HepG2 (cell line): ENCODE data around the gene NOSTRIN. TPM values are rescaled to one million over a fixed set of nuclear protein-coding genes. Genes with fewer than 3 reads are reported as not detected.

Source experiments
- ATAC-seq: fragments of 200-7000 bp; cut with Tn5 transposase; 3 replicates; pipeline ENCODE4 v1.9.1; 2020; ENCODE audit warnings: mild to moderate bottlenecking, moderate library complexity
- BruUV-seq: library from RNA; stranded (reverse); fragments of 400-500 nt; replicated peaks from 2 replicates; lab custom pipeline; 2021; lab: Mats Ljungman, UMichigan
- CTCF ChIA-PET: fragments of 300-600 bp; formaldehyde crosslinking; extraction: SDS; loops from one replicate; lab custom pipeline; 2021; ENCODE audit warnings: low total read pairs, inconsistent platforms, low intra/inter-chr PET ratio; lab: Yijun Ruan, JAX
- POLR2A ChIA-PET: fragments of 350-600 bp; sonication (Branson Sonifier 250); formaldehyde crosslinking; loops from one replicate; lab custom pipeline; 2020; ENCODE audit warnings: antibody characterized with exemption, inconsistent platforms; lab: Yijun Ruan, JAX
- DNase-seq: peaks from one replicate; pipeline ENCODE4 v3.0.0-alpha.2; 2015; ENCODE audit warnings: low spot score
- FAIRE-seq: peaks from 3 replicates; lab custom pipeline; 2011; peaks lifted over from hg19 to GRCh38; lab: Jason Lieb, UNC
- H2AFZ ChIP-seq: one replicate; pipeline ENCODE4 v1.6.1; 2011; ENCODE audit warnings: low read length, inconsistent platforms
- H3K27ac ChIP-seq: fragments of 300-600 bp; 3 replicates; pipeline ENCODE4 v1.8.0; 2011; ENCODE audit warnings: mixed run types, mild to moderate bottlenecking, mixed read lengths, low read length, inconsistent platforms; ENCODE audit not compliant: insufficient read depth; ENCODE audit errors: extremely low read length
- H3K27me3 ChIP-seq, 2 experiments: fragments of 200-600 bp in 1 of 2; 2 replicates in 1 of 2; 3 replicates in 1 of 2; pipeline versions ENCODE4 v1.6.0 to v1.8.0; 2011; ENCODE audit warnings: low read length in 2 of 2, mild to moderate bottlenecking in 2 of 2, moderate library complexity in 2 of 2, inconsistent platforms in 1 of 2; ENCODE audit not compliant: insufficient read depth in 2 of 2, control insufficient read depth in 1 of 2
- H3K36me3 ChIP-seq, 2 experiments: fragments of 200-600 bp in 1 of 2; replicated peaks in 1 of 2; 2 replicates in 1 of 2; 3 replicates in 1 of 2; pipeline versions ENCODE4 v1.5.1 to v1.8.0; 2011; ENCODE audit warnings: low read length in 2 of 2, inconsistent platforms in 1 of 2; ENCODE audit not compliant: insufficient read depth in 2 of 2, control insufficient read depth in 1 of 2
- H3K4me1 ChIP-seq: 2 replicates; pipeline ENCODE4 v1.5.1; 2012; ENCODE audit warnings: low read length, inconsistent platforms; ENCODE audit not compliant: insufficient read depth
- H3K4me2 ChIP-seq: 2 replicates; pipeline ENCODE4 v1.6.0; 2011; ENCODE audit warnings: low read depth, low read length, inconsistent platforms
- H3K4me3 ChIP-seq, 3 experiments: fragments of 200-600 bp in 1 of 3; sonication (generic), shearing (Covaris generic) in 1 of 3; replicated peaks in 1 of 3; 2 replicates each; pipeline ENCODE4 v1.5.1; 2011 to 2016; ENCODE audit warnings: low read length in 3 of 3, inconsistent platforms in 2 of 3, low read depth in 2 of 3, mild to moderate bottlenecking in 2 of 3, control low read depth in 1 of 3, mixed read lengths in 1 of 3; ENCODE audit not compliant: insufficient read depth in 1 of 3
- H3K79me2 ChIP-seq: one replicate; pipeline ENCODE4 v1.6.1; 2011; ENCODE audit warnings: low read length, inconsistent platforms; ENCODE audit not compliant: insufficient read depth
- H3K9ac ChIP-seq: 2 replicates; pipeline ENCODE4 v1.6.0; 2011; ENCODE audit warnings: mild to moderate bottlenecking, low read depth, low read length, inconsistent platforms; ENCODE audit not compliant: insufficient read depth
- H3K9me3 ChIP-seq: 2 replicates; pipeline ENCODE4 v1.5.1; 2012; ENCODE audit warnings: mild to moderate bottlenecking, low read length
- H4K20me1 ChIP-seq: 2 replicates; pipeline ENCODE4 v1.6.0; 2011; ENCODE audit warnings: inconsistent platforms, mild to moderate bottlenecking, low read length, moderate library complexity; ENCODE audit not compliant: insufficient read depth
- FOXO1 ChIP-seq: sonication (generic); formaldehyde crosslinking; IDR thresholded peaks from 2 replicates; pipeline ENCODE4 v1.4.0; 2020; ENCODE audit warnings: missing genetic modification reagents
- HMGXB4 ChIP-seq, 2 experiments: sonication (generic) in 1 of 2; formaldehyde crosslinking in 1 of 2; IDR thresholded peaks; 2 replicates each; pipeline versions ENCODE4 v1.4.0 to v1.6.1; 2018 to 2020; ENCODE audit warnings: missing genetic modification reagents in 2 of 2, borderline replicate concordance in 1 of 2, low read depth in 1 of 2, mild to moderate bottlenecking in 1 of 2, missing biosample characterization in 1 of 2
- KLF16 ChIP-seq, 2 experiments: sonication (generic) in 1 of 2; formaldehyde crosslinking in 1 of 2; IDR thresholded peaks; 2 replicates each; pipeline versions ENCODE4 v1.6.1 to v1.8.0; 2016 to 2023; ENCODE audit warnings: missing genetic modification reagents in 2 of 2, missing compliant biosample characterization in 1 of 2
- MEF2D ChIP-seq: sonication (generic); formaldehyde crosslinking; IDR thresholded peaks from 2 replicates; pipeline ENCODE4 v1.5.1; 2020; ENCODE audit warnings: mild to moderate bottlenecking, missing genetic modification reagents
- NCOR1 ChIP-seq: fragments of 200-600 bp; sonication (generic); IDR thresholded peaks from 2 replicates; pipeline ENCODE4 v1.7.0; 2017; ENCODE audit warnings: antibody characterized with exemption, low read length, borderline replicate concordance
- POLR2AphosphoS5 ChIP-seq: IDR thresholded peaks from 2 replicates; pipeline ENCODE4 v1.6.1; 2012; ENCODE audit warnings: low read depth, low read length
- RCOR2 ChIP-seq: IDR thresholded peaks from 2 replicates; pipeline ENCODE4 v1.6.1; 2016; ENCODE audit warnings: missing biosample characterization, missing genetic modification reagents
- SALL2 ChIP-seq: sonication (generic); formaldehyde crosslinking; IDR thresholded peaks from 2 replicates; pipeline ENCODE4 v1.8.1; 2023; ENCODE audit warnings: mild to moderate bottlenecking, missing genetic modification reagents, inconsistent platforms
- TERF1 ChIP-seq: sonication (generic); formaldehyde crosslinking; IDR thresholded peaks from 2 replicates; pipeline ENCODE4 v1.8.0; 2022; ENCODE audit warnings: mild to moderate bottlenecking, missing genetic modification reagents, moderate library complexity
- ZMAT5 ChIP-seq: sonication (generic); formaldehyde crosslinking; IDR thresholded peaks from 2 replicates; pipeline ENCODE4 v1.5.0; 2020; ENCODE audit warnings: mild to moderate bottlenecking, low read depth, missing genetic modification reagents, borderline replicate concordance
- ZNF296 ChIP-seq: sonication (generic); formaldehyde crosslinking; conservative IDR thresholded peaks from 2 replicates; pipeline ENCODE4 v1.5.0; 2020; ENCODE audit warnings: mild to moderate bottlenecking, missing genetic modification reagents
- ZNF383 ChIP-seq: sonication (generic); formaldehyde crosslinking; IDR thresholded peaks from 2 replicates; pipeline ENCODE4 v1.4.0; 2020; ENCODE audit warnings: missing genetic modification reagents, mild to moderate bottlenecking, borderline replicate concordance
- ZNF564 ChIP-seq: sonication (generic); formaldehyde crosslinking; IDR thresholded peaks from 2 replicates; pipeline ENCODE4 v1.8.1; 2023; ENCODE audit warnings: mild to moderate bottlenecking, missing genetic modification reagents
- ZNF770 ChIP-seq: sonication (generic); formaldehyde crosslinking; IDR thresholded peaks from 2 replicates; pipeline ENCODE4 v1.5.0; 2020; ENCODE audit warnings: mild to moderate bottlenecking, missing genetic modification reagents
- WGBS: methylation state at CpG from one replicate; pipeline ENCODE4 v1.1.6; 2017; ENCODE audit warnings: low lambda C conversion rate; 5-methylcytosine and 5-hydroxymethylcytosine counted together
- in situ Hi-C: cut with HindIII; loops from 2 replicates; pipeline ENCODE4 v1.10.0; 2017; ENCODE audit warnings: low pct_unique_long_range_greater_than_20kb; ENCODE audit not compliant: extremely low pct_ligation_motif_present
- intact Hi-C: fragments of 100-400 bp; cut with micrococcal nuclease; formaldehyde crosslinking; loops from one replicate; pipeline ENCODE4 v1.10.0; 2022; ENCODE audit not compliant: unreplicated experiment
- polyA plus RNA-seq, 8 experiments: library from polyadenylated mRNA; depleted of rRNA in 3 of 8; stranded (reverse) in 7 of 8; unstranded in 1 of 8; fragments of >200 nt; fragmentation: Illumina TruSeq in 4 of 8; extraction: Trizol in 4 of 8; gene quantifications; 2 replicates each; pipeline versions ENCODE4 v1.2.1 to v1.2.3, GENCODE V29; 2011 to 2016; ENCODE audit warnings: low read depth in 4 of 8, missing spikeins in 1 of 8, mixed read lengths in 1 of 8; ENCODE audit not compliant: insufficient read depth in 1 of 8
- total RNA-seq, 5 experiments: library from RNA; depleted of rRNA; stranded (reverse); fragments of >200 nt; fragmentation: Illumina TruSeq; extraction: Trizol; gene quantifications; 2 replicates each; pipeline ENCODE4 v1.2.3, GENCODE V29; 2016; ENCODE audit warnings: low read depth in 1 of 5

Gene NOSTRIN
- total and polyA plus RNA-seq, 2 of the 13 experiments (the other 11 are each of a cell fraction or from before 2014, with no cell fraction given) = 0.22 TPM

GRCh38 chr2:168855601-168856000, 53.2 kb downstream of the NOSTRIN start:
- 98% methylated on average over 3 of the region's 3 CpGs for WGBS
- ATAC-seq (no peak), DNase-seq (no peak), FAIRE-seq (no peak)
- H3K4me1 ChIP-seq = peaks cover 20% of the 10 kb centered on the region
- no peak overlapping the region for H3K9ac ChIP-seq
- H4K20me1 ChIP-seq = no peaks in the 10 kb centered on the region
- H3K79me2 ChIP-seq = no peaks in the 10 kb centered on the region
- in situ Hi-C loops (no loop called here), intact Hi-C loops (no loop called here)
- no peak overlapping the region for H3K4me3 ChIP-seq
- H2AFZ ChIP-seq = no peak overlapping the region
- CTCF ChIA-PET = no interaction called here
- POLR2A ChIA-PET = no interaction called here
- no peak overlapping the region for H3K4me2 ChIP-seq
- no peaks in the 10 kb centered on the region for H3K27me3 ChIP-seq
- no peaks in the 10 kb centered on the region for H3K9me3 ChIP-seq
- BruUV-seq = no TSS peak
- no peak for TF ChIP-seq ZNF383 (CRISPR knock-in tag)
- TF ChIP-seq SALL2 = no peak
- H3K36me3 ChIP-seq = peaks cover 0 to 1% of the 10 kb centered on the region in 2 experiments; a peak in 2 of 5 replicates
- H3K27ac ChIP-seq = no peak overlapping the region

GRCh38 chr2:168858146-168858545, 55.7 kb downstream of the NOSTRIN start:
- H3K4me2 ChIP-seq = no peak overlapping the region
- ATAC-seq (no peak), DNase-seq (no peak), FAIRE-seq (no peak)
- H4K20me1 ChIP-seq = no peaks in the 10 kb centered on the region
- H3K27ac ChIP-seq = no peak overlapping the region
- no peak overlapping the region for H3K9ac ChIP-seq
- no peak overlapping the region for H2AFZ ChIP-seq
- no peaks in the 10 kb centered on the region for H3K79me2 ChIP-seq
- BruUV-seq = no TSS peak
- in situ Hi-C loops = no loop called here
- peaks cover 1 to 2% of the 10 kb centered on the region in 2 experiments; a peak in 4 of 5 replicates for H3K36me3 ChIP-seq
- WGBS = 96% methylated on average over 2 of the region's 2 CpGs
- intact Hi-C loops = no loop called here
- no peaks in the 10 kb centered on the region for H3K27me3 ChIP-seq
- no peaks in the 10 kb centered on the region for H3K9me3 ChIP-seq
- ChIA-PET POLR2A (no interaction called here), CTCF (no interaction called here)
- H3K4me3 ChIP-seq = no peak overlapping the region
- peaks cover 20% of the 10 kb centered on the region for H3K4me1 ChIP-seq
- TF ChIP-seq TERF1 (CRISPR knock-in tag) (no peak), POLR2AphosphoS5 (no peak), KLF16 (CRISPR knock-in tag; IDR thresholded peaks at IDR 0.05) (no peak), HMGXB4 (CRISPR knock-in tag; IDR thresholded peaks at IDR 0.05; ENCODE audit: borderline replicate concordance in 1 of 2, low read depth in 1 of 2) (no peak), RCOR2 (CRISPR knock-in tag) (no peak), MEF2D (CRISPR knock-in tag) (no peak), NCOR1 (no peak), ZNF564 (no peak), ZNF296 (no peak), ZNF770 (CRISPR knock-in tag) (no peak), ZMAT5 (CRISPR knock-in tag) (no peak), FOXO1 (CRISPR knock-in tag) (no peak)
